SK-N-SH treated with all-trans-retinoic acid at 6 μM for 48 hours (cell line): ENCODE data around the gene RAD9B.
"Not testable (repeated sequence)": the region's sequence is repeated elsewhere in the genome, so short reads cannot be mapped to it uniquely, and the experiment has no call there.

Experiments
- ATAC-seq: fragments of 200-7000 bp; cut with Tn5 transposase; 3 replicates; pipeline ENCODE4 v1.9.1; 2020; ENCODE audit warnings: mild to moderate bottlenecking, moderate library complexity
- ARNTL ChIP-seq: fragments of 450-650 bp; formaldehyde crosslinking; IDR thresholded peaks from 2 replicates; pipeline ENCODE4 v1.5.0; 2020; ENCODE audit warnings: low read depth, mild to moderate bottlenecking, moderate library complexity, borderline replicate concordance
- BACH2 ChIP-seq: fragments of 250-450 bp; sonication (Bioruptor Pico); IDR thresholded peaks from 2 replicates; pipeline ENCODE4 v1.9.0; 2021; ENCODE audit warnings: mild to moderate bottlenecking, borderline replicate concordance
- CSDC2 ChIP-seq: fragments of 250-450 bp; sonication (Bioruptor Pico); IDR thresholded peaks from 2 replicates; pipeline ENCODE4 v1.5.0; 2020; ENCODE audit warnings: mild to moderate bottlenecking, moderate library complexity
- ESRRG ChIP-seq: fragments of 250-450 bp; sonication (Bioruptor Pico); IDR thresholded peaks from 2 replicates; pipeline ENCODE4 v1.6.1; 2021; ENCODE audit warnings: mild to moderate bottlenecking
- ISL1 ChIP-seq: fragments of 250-450 bp; sonication (Bioruptor Pico); IDR thresholded peaks from 2 replicates; pipeline ENCODE4 v2.1.2; 2022; ENCODE audit warnings: mild to moderate bottlenecking, moderate library complexity
- OSR1 ChIP-seq: fragments of 250-450 bp; sonication (Bioruptor Pico); IDR thresholded peaks from 2 replicates; pipeline ENCODE4 v1.8.0; 2022; ENCODE audit warnings: moderate library complexity, mild to moderate bottlenecking, inconsistent platforms
- PATZ1 ChIP-seq: fragments of 250-450 bp; sonication (Bioruptor Pico); IDR thresholded peaks from 2 replicates; pipeline ENCODE4 v1.8.0; 2020; ENCODE audit warnings: mild to moderate bottlenecking, moderate library complexity, borderline replicate concordance
- PPARA ChIP-seq: fragments of 250-450 bp; sonication (Bioruptor Pico); IDR thresholded peaks from 2 replicates; pipeline ENCODE4 v1.5.0; 2020; ENCODE audit warnings: mild to moderate bottlenecking, borderline replicate concordance
- RARB ChIP-seq: fragments of 250-450 bp; sonication (Bioruptor Pico); IDR thresholded peaks from 2 replicates; pipeline ENCODE4 v1.8.0; 2021; ENCODE audit warnings: mild to moderate bottlenecking, moderate library complexity
- SNAI2 ChIP-seq: fragments of 250-450 bp; sonication (Bioruptor Pico); IDR thresholded peaks from 2 replicates; pipeline ENCODE4 v1.5.0; 2020; ENCODE audit warnings: mild to moderate bottlenecking, moderate library complexity
- TCF4 ChIP-seq: fragments of 250-450 bp; sonication (Bioruptor Pico); IDR thresholded peaks from 2 replicates; pipeline ENCODE4 v1.8.0; 2021; ENCODE audit warnings: mild to moderate bottlenecking, moderate library complexity, borderline replicate concordance
- TOX ChIP-seq: fragments of 250-450 bp; sonication (Bioruptor Pico); IDR thresholded peaks from 2 replicates; pipeline ENCODE4 v1.8.0; 2021; ENCODE audit warnings: mild to moderate bottlenecking, moderate library complexity, borderline replicate concordance
- TSHZ2 ChIP-seq: fragments of 250-450 bp; sonication (Bioruptor Pico); IDR thresholded peaks from 2 replicates; pipeline ENCODE4 v1.5.0; 2020; ENCODE audit warnings: mild to moderate bottlenecking, moderate library complexity
- ZFP30 ChIP-seq: fragments of 450-650 bp; formaldehyde crosslinking; IDR thresholded peaks from 2 replicates; pipeline ENCODE4 v1.5.0; 2022; ENCODE audit warnings: mild to moderate bottlenecking, moderate library complexity
- ZNF565 ChIP-seq: fragments of 450-650 bp; formaldehyde crosslinking; conservative IDR thresholded peaks from 2 replicates; pipeline ENCODE4 v1.5.0; 2020; ENCODE audit warnings: low read depth, mild to moderate bottlenecking, moderate library complexity
- TF ChIP-seq, protein P1 (sequence below): fragments of 250-450 bp; sonication (Bioruptor Pico); IDR thresholded peaks from 2 replicates; pipeline ENCODE4 v1.8.0; 2021; ENCODE audit warnings: low read depth, mild to moderate bottlenecking, moderate library complexity, borderline replicate concordance
- TF ChIP-seq, protein P2 (sequence below): fragments of 250-450 bp; sonication (Bioruptor Pico); IDR thresholded peaks from 2 replicates; pipeline ENCODE4 v1.5.1; 2020; ENCODE audit warnings: low read depth, mild to moderate bottlenecking, moderate library complexity
- TF ChIP-seq, protein P3 (sequence below): fragments of 250-450 bp; sonication (Bioruptor Pico); IDR thresholded peaks from 2 replicates; pipeline ENCODE4 v1.5.1; 2021; ENCODE audit warnings: mild to moderate bottlenecking, moderate library complexity

Gene RAD9B

DNA sequence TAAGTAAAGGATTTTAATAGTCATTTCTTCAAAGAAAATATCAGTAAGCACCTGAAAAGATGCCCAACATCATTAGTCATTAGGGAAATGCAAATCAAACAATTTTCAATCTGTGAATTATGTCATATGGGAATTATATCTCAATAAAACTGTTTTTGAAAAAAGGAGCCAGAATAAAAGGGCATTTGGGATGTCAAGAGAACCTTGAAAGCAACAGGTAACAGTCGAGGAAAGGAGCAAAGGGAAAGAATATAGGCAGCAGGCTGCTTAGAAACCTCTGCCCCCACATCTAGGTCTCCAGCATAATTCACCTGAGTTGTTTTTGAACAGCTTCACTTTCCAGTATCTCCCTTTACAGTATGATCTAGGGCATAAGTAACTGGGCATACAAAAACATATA is 12.2 kb downstream of the RAD9B start:
- no peak for ATAC-seq
- TF ChIP-seq, protein P1, sequence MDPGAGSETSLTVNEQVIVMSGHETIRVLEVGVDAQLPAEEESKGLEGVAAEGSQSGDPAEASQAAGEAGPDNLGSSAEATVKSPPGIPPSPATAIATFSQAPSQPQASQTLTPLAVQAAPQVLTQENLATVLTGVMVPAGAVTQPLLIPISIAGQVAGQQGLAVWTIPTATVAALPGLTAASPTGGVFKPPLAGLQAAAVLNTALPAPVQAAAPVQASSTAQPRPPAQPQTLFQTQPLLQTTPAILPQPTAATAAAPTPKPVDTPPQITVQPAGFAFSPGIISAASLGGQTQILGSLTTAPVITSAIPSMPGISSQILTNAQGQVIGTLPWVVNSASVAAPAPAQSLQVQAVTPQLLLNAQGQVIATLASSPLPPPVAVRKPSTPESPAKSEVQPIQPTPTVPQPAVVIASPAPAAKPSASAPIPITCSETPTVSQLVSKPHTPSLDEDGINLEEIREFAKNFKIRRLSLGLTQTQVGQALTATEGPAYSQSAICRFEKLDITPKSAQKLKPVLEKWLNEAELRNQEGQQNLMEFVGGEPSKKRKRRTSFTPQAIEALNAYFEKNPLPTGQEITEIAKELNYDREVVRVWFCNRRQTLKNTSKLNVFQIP = no peak
- TF ChIP-seq TCF4 (CRISPR knock-in tag) (no peak), ZFP30 (CRISPR knock-in tag) (no peak), TOX (no peak), CSDC2 (no peak)

GRCh38 chr12:110516995-110517394 is 14.9 kb downstream of the RAD9B start:
- no peak for ATAC-seq
- TF ChIP-seq ISL1 (no peak), ZFP30 (CRISPR knock-in tag) (no peak), SNAI2 (CRISPR knock-in tag) (no peak), ZNF565 (CRISPR knock-in tag) (no peak), OSR1 (CRISPR knock-in tag) (no peak), PPARA (CRISPR knock-in tag) (no peak), TSHZ2 (CRISPR knock-in tag) (no peak), TOX (no peak), BACH2 (CRISPR knock-in tag) (no peak), RARB (CRISPR knock-in tag) (no peak), ESRRG (CRISPR knock-in tag) (no peak), ARNTL (CRISPR knock-in tag) (no peak), PATZ1 (CRISPR knock-in tag) (no peak)
- TF ChIP-seq, protein P2, sequence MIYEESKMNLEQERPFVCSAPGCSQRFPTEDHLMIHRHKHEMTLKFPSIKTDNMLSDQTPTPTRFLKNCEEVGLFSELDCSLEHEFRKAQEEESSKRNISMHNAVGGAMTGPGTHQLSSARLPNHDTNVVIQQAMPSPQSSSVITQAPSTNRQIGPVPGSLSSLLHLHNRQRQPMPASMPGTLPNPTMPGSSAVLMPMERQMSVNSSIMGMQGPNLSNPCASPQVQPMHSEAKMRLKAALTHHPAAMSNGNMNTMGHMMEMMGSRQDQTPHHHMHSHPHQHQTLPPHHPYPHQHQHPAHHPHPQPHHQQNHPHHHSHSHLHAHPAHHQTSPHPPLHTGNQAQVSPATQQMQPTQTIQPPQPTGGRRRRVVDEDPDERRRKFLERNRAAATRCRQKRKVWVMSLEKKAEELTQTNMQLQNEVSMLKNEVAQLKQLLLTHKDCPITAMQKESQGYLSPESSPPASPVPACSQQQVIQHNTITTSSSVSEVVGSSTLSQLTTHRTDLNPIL (CRISPR knock-in tag) = no peak
- TF ChIP-seq, protein P1 = no peak
- TF ChIP-seq, protein P3, sequence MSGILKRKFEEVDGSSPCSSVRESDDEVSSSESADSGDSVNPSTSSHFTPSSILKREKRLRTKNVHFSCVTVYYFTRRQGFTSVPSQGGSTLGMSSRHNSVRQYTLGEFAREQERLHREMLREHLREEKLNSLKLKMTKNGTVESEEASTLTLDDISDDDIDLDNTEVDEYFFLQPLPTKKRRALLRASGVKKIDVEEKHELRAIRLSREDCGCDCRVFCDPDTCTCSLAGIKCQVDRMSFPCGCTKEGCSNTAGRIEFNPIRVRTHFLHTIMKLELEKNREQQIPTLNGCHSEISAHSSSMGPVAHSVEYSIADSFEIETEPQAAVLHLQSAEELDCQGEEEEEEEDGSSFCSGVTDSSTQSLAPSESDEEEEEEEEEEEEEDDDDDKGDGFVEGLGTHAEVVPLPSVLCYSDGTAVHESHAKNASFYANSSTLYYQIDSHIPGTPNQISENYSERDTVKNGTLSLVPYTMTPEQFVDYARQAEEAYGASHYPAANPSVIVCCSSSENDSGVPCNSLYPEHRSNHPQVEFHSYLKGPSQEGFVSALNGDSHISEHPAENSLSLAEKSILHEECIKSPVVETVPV = no peak

GRCh38 chr12:110518014-110518413 is 15.9 kb downstream of the RAD9B start:
- not testable (repeated sequence) for ATAC-seq

DNA sequence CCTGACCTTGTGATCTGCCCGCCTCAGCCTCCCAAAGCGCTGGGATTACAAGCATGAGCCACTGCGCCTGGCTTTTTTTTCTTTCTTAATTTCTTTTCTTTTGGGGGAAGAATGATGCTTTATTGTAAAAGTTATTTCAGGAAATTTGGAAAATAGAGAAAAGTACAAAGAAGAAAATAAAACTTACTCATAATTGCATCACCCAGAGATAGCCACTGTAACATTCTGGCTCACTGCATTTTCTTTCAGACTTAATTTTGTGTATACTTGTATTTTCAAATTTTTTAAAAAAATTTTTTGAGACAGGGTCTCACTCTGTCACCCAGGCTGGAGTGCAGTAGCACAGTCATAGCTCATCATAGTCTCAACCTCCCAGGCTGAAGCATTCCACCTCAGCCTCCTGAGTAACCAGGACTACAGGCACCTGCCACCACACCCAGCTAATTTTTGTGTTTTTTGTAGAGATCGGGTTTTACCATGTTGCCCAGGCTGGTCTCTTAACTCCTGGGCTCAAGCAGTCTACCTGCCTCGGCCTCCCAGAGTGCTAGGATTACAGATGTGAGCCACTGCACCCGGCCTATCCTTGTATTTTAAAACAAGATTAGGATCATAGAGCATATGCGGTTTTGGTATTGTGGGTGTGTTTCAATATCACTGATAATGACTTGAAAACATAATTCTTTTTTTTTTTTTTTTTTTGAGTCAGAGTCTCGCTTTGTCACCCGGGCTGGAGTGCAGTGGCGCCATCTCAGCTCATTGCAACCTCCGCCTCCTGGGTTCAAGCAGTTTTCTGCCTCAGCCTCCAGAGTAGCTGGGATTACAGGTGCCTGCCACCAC is 19.0 kb downstream of the RAD9B start:
- not testable (repeated sequence) for ATAC-seq
